ENCODE results near the gene FNIP2.
"Not testable (repeated sequence)": the region's sequence is repeated elsewhere in the genome, so short reads cannot be mapped to it uniquely, and the experiment has no call there.

The FNIP2 gene

GRCh38 chr4:158902280-158903078, 133.7 kb downstream of the FNIP2 start:
- H3K27ac ChIP-seq, result peak overlapping the region; percentile 89
- peak; percentile 48 for TF ChIP-seq CTCF (IDR thresholded peaks at IDR 0.05)
- H3K4me1 ChIP-seq (ENCODE audit: control insufficient read depth in 1 of 2, insufficient read depth in 1 of 2, low read depth in 1 of 2, low read length in 1 of 2), result peaks cover 39 to 48% of the 10 kb centered on the region in 2 experiments
- H3K9me3 ChIP-seq; H3K36me3 ChIP-seq; H3K27me3 ChIP-seq; H3K4me3 ChIP-seq (ENCODE audit: low read depth in 1 of 2, low read length in 1 of 2): not testable (repeated sequence)

- Histone ChIP-seq H3K36me3 (no peaks in the 10 kb centered on the region), H3K27ac (peak overlapping the region; percentile 89)
Observed at GRCh38 chr4:158903079-158903456, 134.2 kb downstream of the FNIP2 start.

GRCh38 chr4:158903472-158904043, 134.7 kb downstream of the FNIP2 start:
- no peak for TF ChIP-seq CTCF (IDR thresholded peaks at IDR 0.05)
- Histone ChIP-seq H3K4me1 (ENCODE audit: control insufficient read depth in 1 of 2, insufficient read depth in 1 of 2, low read depth in 1 of 2, low read length in 1 of 2) (peaks cover 39 to 48% of the 10 kb centered on the region in 2 experiments), H3K4me3 (ENCODE audit: low read depth in 1 of 2, low read length in 1 of 2) (no peak overlapping the region), H3K36me3 (no peaks in the 10 kb centered on the region), H3K27me3 (no peaks in the 10 kb centered on the region), H3K27ac (peak overlapping the region; percentile 89), H3K9me3 (no peaks in the 10 kb centered on the region)

More at GRCh38 chr4:158903079-158903456, 134.2 kb downstream of the FNIP2 start:
- peaks cover 39 to 48% of the 10 kb centered on the region in 2 experiments for H3K4me1 ChIP-seq (ENCODE audit: control insufficient read depth in 1 of 2, insufficient read depth in 1 of 2, low read depth in 1 of 2, low read length in 1 of 2)
- no peaks in the 10 kb centered on the region for H3K27me3 ChIP-seq
- H3K4me3 ChIP-seq (ENCODE audit: low read depth in 1 of 2, low read length in 1 of 2), result no peak overlapping the region
- H3K9me3 ChIP-seq, result no peaks in the 10 kb centered on the region
- no peak for TF ChIP-seq CTCF (IDR thresholded peaks at IDR 0.05)

GRCh38 chr4:158904815-158905214, 136.0 kb downstream of the FNIP2 start:
- Histone ChIP-seq H3K36me3 (no peaks in the 10 kb centered on the region), H3K27ac (peak overlapping the region; percentile 89), H3K4me3 (ENCODE audit: low read depth in 1 of 2, low read length in 1 of 2) (no peak overlapping the region), H3K9me3 (no peaks in the 10 kb centered on the region), H3K4me1 (ENCODE audit: control insufficient read depth in 1 of 2, insufficient read depth in 1 of 2, low read depth in 1 of 2, low read length in 1 of 2) (peaks cover 39 to 48% of the 10 kb centered on the region in 2 experiments), H3K27me3 (no peaks in the 10 kb centered on the region)
- no peak for TF ChIP-seq CTCF (IDR thresholded peaks at IDR 0.05)

GRCh38 chr4:158906073-158906472, 137.2 kb downstream of the FNIP2 start:
- Histone ChIP-seq H3K27me3 (no peaks in the 10 kb centered on the region), H3K9me3 (no peaks in the 10 kb centered on the region), H3K4me1 (ENCODE audit: control insufficient read depth in 1 of 2, insufficient read depth in 1 of 2, low read depth in 1 of 2, low read length in 1 of 2) (peaks cover 39 to 48% of the 10 kb centered on the region in 2 experiments), H3K36me3 (no peaks in the 10 kb centered on the region), H3K4me3 (ENCODE audit: low read depth in 1 of 2, low read length in 1 of 2) (no peak overlapping the region), H3K27ac (peak overlapping the region; percentile 89)
- peak; percentile 24 for TF ChIP-seq CTCF (IDR thresholded peaks at IDR 0.05)

Data from neutrophil (primary cell).